Measurements from ENCODE around the gene SMG6. TPM values are rescaled to one million over a fixed set of nuclear protein-coding genes. Genes with fewer than 3 reads are reported as not detected.

The SMG6 gene
- total RNA-seq, 2 donors from 2014 or later: 12.5 to 22.1 TPM

DNA sequence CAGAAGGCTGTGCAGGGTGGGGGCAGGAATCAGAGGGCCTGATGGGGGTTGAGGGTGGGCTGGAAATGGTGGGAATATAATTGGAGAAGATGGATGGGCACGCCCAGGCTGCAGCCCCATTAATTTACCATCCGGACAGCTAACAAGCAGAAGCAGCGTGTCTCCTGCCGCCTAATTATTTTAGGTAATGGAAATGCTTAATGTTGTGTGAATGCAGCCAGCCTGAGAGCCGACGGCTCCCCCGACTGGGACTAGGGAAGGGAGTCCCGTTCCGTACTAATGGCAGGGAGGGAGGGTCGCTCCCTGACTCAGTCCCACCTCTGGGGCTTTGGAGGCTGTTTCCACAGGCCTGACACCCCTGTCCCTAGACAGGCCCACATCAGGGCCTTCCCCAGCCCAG lies 266.4 kb downstream of the SMG6 start:
- intact Hi-C loops (cut with DNase I): no loop called here
- DNase-seq: no peak

DNA sequence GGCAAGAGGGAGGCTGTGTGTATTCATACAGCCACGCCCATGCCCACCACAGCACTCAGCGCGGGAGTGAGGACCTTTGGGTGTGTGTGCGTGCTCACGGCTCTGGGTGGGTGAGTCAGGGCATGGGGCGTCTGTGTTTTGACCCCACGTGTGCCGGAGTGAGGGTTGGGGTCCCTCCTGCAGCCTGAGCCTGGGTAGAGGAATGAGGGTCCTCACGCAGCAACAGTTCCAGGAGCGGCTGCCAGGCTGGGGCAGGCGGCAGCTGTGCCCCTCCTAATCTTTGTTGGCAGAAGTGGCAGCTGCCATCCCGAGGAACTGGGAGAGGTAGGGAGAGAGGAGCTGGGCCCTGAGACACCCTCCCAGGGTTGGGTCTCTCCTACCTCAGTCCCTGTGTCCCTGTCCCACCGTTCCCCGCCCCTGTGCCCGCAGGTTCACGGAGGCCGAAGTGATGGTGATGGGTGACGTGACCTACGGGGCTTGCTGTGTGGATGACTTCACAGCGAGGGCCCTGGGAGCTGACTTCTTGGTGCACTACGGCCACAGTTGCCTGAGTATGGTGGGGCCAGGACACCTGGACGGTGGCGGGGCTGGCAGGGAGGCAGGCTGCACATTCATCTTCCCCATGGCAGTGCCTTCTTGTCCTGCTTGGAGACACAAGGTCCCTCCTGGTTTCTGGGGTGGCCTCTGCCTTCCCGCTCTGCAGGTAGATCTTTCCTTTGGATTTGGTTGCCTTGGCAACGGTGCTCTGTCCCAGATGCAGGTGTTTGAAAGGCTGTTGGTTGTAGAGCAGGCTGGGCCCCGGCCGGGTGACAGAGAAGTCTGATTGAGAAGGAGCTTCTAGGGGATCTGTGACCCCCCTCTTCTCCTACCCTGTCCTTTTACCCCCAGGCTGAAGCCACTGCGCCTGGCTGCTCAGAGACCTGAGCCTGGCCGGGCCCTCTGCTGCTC lies 267.8 kb downstream of the SMG6 start:
- TF ChIP-seq, protein P1, sequence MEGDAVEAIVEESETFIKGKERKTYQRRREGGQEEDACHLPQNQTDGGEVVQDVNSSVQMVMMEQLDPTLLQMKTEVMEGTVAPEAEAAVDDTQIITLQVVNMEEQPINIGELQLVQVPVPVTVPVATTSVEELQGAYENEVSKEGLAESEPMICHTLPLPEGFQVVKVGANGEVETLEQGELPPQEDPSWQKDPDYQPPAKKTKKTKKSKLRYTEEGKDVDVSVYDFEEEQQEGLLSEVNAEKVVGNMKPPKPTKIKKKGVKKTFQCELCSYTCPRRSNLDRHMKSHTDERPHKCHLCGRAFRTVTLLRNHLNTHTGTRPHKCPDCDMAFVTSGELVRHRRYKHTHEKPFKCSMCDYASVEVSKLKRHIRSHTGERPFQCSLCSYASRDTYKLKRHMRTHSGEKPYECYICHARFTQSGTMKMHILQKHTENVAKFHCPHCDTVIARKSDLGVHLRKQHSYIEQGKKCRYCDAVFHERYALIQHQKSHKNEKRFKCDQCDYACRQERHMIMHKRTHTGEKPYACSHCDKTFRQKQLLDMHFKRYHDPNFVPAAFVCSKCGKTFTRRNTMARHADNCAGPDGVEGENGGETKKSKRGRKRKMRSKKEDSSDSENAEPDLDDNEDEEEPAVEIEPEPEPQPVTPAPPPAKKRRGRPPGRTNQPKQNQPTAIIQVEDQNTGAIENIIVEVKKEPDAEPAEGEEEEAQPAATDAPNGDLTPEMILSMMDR (IDR thresholded peaks at IDR 0.05): no peak
- TF ChIP-seq POLR2A (IDR thresholded peaks at IDR 0.05): no peak
- H3K9me3 ChIP-seq: no peaks in the 10 kb centered on the region
- H3K4me1 ChIP-seq: peaks cover 20% of the 10 kb centered on the region
- ATAC-seq (no peak), DNase-seq (no peak)
- H3K27ac ChIP-seq: no peak overlapping the region
- intact Hi-C loops (cut with DNase I): no loop called here
- WGBS, 2 donors: 85 to 86% methylated on average over 19 to 24 of the region's 29 CpGs
- H3K4me3 ChIP-seq: no peak overlapping the region
- no peaks in the 10 kb centered on the region for H3K27me3 ChIP-seq
- peaks cover 0 to 13% of the 10 kb centered on the region in 2 donors for H3K36me3 ChIP-seq (replicated peaks in 1 of 2; ENCODE audit: insufficient read depth in 1 of 2, low read depth in 2 of 2)

More for the DNA sequence above, 266.4 kb downstream of the SMG6 start:
- H3K27me3 ChIP-seq: no peaks in the 10 kb centered on the region
- no peak for TF ChIP-seq POLR2A (IDR thresholded peaks at IDR 0.05)
- TF ChIP-seq, protein P1 (IDR thresholded peaks at IDR 0.05): no peak
- no peaks in the 10 kb centered on the region for H3K9me3 ChIP-seq
- H3K27ac ChIP-seq: no peak overlapping the region
- 88 to 94% methylated on average over 8 to 10 of the region's 10 CpGs for WGBS, 2 donors
- H3K4me1 ChIP-seq: peaks cover 14% of the 10 kb centered on the region
- peaks cover 0 to 13% of the 10 kb centered on the region in 2 donors for H3K36me3 ChIP-seq (replicated peaks in 1 of 2; ENCODE audit: insufficient read depth in 1 of 2, low read depth in 2 of 2)
- ATAC-seq: no peak
- no peak overlapping the region for H3K4me3 ChIP-seq

DNA sequence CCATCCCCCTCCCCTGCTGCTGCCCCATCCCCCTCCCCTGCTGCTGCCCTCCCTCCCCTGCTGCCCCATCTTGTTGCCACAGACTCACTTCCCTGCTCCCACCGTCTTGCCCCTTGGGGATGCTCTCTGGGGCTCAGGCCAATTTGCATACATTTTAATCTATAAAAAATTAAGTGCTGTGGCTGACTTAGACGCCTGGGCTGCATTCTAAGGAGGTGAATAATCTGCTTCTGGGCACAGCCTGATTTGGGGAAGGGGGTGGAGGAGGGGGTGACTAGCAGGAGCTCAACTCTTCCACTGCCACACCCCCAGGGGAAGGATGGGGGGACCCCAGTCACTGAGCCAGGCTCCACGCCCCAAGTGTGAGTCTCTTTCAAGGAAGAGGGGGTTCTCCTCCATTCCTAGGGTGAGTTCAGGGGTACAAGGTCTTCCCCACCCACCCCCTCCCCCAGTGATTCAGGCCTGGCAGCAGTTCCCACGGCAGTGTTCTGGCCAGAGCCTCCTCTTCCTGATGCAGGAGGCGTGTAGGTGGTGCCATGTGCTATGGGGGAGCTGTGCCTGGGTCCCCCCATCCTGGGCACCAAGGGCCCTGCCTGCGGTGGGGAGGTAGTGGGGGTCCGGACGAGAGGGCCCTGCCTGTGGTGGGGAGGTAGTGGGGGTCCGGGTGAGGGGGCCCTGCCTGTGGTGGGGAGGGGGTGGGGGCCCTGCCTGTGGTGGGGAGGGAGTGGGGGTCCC lies 268.6 kb downstream of the SMG6 start:
- peaks cover 20% of the 10 kb centered on the region for H3K4me1 ChIP-seq
- H3K27ac ChIP-seq: no peak overlapping the region
- ATAC-seq (no peak), DNase-seq (no peak)
- no peaks in the 10 kb centered on the region for H3K9me3 ChIP-seq
- intact Hi-C loops (cut with DNase I): no loop called here
- TF ChIP-seq, protein P1 (IDR thresholded peaks at IDR 0.05): no peak
- no peak for TF ChIP-seq POLR2A (IDR thresholded peaks at IDR 0.05)
- H3K27me3 ChIP-seq: no peaks in the 10 kb centered on the region
- 52 to 93% methylated on average over 2 to 8 of the region's 9 CpGs for WGBS, 2 donors
- H3K4me3 ChIP-seq: no peak overlapping the region
- peaks cover 0 to 13% of the 10 kb centered on the region in 2 donors for H3K36me3 ChIP-seq (replicated peaks in 1 of 2; ENCODE audit: insufficient read depth in 1 of 2, low read depth in 2 of 2)

DNA sequence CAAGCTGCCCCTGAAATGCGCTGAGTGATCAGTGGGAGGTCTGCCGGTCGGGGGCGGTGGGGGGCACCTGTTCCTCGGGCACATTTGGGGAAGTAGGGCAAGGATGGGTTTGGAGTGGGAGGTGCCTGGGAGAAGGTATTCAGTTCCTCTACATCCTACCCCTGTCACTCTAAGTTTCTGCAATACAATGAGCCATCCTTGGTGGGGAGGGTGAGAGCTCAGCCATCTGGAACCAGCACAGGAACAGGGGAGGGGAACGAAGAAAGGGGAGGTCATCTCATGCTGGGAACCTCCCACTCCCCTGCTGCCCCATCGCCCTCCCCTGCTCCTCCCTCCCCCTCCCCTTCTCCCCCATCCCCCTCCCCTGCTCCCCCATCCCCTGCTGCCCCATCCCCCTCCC lies 269.4 kb downstream of the SMG6 start:
- WGBS, 2 donors: 67 to 73% methylated on average over 2 to 7 of the region's 7 CpGs
- ATAC-seq: no peak

More for the DNA sequence above, 269.4 kb downstream of the SMG6 start:
- Histone ChIP-seq H3K27me3 (no peaks in the 10 kb centered on the region), H3K4me1 (peaks cover 25% of the 10 kb centered on the region), H3K36me3 (replicated peaks in 1 of 2; ENCODE audit: insufficient read depth in 1 of 2, low read depth in 2 of 2) (peaks cover 0 to 13% of the 10 kb centered on the region in 2 donors), H3K9me3 (no peaks in the 10 kb centered on the region), H3K27ac (no peak overlapping the region), H3K4me3 (no peak overlapping the region)
- no peak for DNase-seq
- no peak for TF ChIP-seq POLR2A (IDR thresholded peaks at IDR 0.05)
- TF ChIP-seq, protein P1 (IDR thresholded peaks at IDR 0.05): no peak
- intact Hi-C loops (cut with DNase I): no loop called here
